Activated naive CD4-positive, alpha-beta T cell treated with Interleukin-2 at 50 U/mL for 16 hours (primary cell): Measurements from ENCODE around the gene MBTPS2.
"Not testable (repeated sequence)": the region's sequence is repeated elsewhere in the genome, so short reads cannot be mapped to it uniquely, and the experiment has no call there.

Experiments used
- DNase-seq: peaks from one replicate; pipeline ENCODE4 v3.0.0-alpha.2; 2020

Gene MBTPS2

DNA sequence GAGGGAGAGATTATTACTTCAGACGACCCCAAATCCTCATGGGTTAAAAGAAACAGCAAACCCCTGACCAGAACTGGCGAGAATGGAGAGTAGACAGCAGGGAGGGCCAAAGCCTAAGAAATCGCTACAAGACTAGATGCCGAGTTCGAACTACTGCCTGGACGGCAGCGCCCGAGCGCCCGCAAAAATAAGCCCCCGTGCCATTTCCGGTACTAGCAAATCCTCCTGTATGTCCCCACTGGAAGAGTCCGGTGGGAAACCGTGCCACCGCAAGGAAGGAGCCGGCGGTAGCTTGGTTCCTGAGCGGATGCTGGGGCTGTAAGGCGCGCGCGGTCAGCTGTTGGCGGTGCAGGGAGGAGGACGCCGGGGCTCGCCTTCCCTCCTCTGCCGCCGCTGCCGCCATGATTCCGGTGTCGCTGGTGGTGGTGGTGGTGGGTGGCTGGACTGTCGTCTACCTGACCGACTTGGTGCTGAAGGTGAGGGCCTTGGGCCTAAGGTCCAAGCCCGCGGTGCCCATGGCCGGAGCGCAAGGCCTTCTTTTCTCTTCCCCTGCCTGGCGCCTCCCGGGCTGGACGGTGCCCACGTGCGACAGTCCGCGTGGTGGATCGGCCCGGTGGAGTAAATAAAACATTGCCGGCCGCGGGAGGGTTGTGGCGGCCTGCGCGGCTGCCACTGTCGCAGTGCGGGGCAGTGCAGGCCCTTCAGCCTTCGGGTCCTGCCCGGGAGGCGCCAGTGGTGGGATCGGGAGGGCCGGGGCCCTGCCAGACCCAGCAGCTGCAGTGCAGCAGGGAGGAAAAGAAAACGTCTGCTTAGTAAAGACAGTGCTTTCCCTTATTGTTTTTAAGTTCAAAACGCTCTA lies at the start of gene MBTPS2:
MBTPS2 (plus strand) TSS at position 284 of the 859 bp plus-strand sequence; CDS start at position 402, 118 bp downstream.
- DNase-seq = peak; percentile 80

DNA sequence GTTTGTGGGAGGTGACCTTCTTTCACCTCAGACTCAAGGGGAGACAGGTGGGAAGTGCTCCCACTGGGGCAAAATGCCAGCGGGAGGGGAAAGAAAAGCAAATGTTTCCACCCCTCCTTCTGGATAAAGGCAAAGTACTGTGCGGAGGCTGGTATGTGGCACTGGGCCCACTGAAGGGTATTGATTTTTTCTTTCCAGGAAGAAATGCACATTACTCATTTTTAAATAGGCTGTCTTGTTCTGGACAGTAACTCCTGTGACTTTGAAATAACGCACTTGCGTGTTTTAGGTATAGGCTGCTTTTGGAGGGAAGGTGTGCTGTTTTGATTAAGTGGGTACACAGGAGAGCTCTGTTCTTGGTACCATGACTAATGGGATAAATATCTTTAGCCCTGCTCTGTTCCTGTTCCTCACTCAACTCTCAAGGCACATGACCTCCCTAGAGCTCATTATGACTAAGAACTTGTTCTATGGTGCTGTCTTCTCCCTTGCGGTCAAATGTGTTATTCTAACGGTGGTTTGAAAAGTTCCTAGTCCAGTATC lies 40.7 kb upstream of the MBTPS2 start:
- DNase-seq = no peak

DNA sequence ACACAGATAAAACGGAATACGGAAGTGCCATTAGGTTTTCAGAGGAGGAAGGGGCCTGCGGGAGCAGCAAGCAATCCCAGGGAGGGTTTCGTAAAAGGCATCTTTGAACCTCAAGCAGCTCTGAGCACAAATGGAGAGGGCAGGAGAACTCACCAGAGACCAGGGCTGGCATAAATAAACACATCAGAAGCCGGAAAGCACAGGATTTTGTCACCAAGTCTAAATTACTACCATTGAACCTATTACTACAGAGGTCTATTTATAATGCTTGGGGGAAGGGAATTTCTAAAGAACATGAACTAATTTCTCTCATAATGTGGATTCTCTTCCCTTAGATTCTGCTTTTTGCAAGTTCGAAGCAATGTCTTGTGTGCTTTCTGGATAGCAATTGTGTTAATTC lies 39.6 kb upstream of the MBTPS2 start:
- no peak for DNase-seq

DNA sequence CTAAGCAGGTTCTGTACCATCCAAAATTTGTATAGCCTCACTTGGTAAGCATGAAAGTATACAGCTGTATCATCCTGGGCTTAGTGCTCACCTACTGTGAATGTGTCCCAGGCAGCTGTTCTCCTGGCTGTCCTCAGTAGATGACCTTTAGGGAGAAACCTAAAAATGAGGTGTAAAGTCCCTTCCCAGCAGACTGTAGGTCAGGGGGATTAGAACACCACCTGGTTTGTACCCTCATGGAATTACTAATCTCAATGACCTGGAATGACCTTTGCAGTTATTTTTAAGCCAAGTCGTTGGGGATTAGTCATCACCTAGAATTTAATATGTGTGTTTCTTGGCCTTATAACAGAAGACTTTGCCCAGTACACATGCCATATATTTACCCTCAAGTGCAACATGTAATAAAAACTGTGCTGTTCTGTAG lies 39.1 kb upstream of the MBTPS2 start:
- no peak for DNase-seq

DNA sequence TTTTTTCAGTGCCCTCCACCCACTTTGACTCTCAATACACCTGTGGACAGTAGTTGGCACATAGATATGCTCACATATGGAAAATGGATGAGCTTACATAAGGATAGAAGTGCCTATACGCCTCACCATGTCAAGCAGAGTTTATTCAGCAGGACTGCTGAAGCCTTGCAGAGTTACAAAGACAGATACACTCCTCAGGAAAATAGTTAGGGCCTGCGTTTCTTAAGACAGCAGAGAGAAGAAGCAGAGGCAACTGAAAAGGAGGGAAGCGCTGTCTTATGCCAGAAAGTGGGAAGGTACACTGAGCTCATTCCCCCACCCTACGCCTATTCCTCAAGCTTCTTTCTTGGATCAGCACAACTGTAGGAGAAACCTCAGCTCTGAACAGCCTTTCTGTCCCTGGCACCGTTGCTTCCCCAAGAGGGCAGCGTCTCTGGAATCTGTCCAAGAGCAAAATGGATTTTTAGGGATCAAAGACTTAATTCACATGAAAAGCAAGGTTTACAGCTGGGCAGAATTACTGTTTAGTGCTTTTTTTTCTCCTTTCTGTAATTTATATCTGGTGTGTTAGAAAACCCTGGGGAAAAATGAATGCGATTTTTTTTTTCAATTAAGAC lies 37.3 kb upstream of the MBTPS2 start:
- DNase-seq = no peak

DNA sequence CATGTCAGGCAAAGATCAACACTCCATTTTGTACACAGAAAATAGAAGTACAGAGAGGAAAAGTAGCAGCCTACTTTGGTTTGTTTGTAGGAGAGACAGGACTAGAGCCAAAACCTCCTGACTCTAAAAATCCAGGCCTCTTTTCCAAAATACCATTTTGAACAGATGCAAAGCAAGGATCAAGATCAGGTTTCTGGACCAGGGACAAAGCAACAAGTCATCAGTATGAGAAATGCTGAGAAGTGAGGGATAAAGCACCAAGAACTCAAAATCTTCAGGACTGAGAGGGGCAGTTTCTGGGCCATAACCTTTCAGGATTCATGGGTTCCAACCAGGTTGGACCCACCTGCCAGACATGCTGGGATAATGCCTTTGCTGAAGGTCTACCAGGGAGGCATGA lies 36.6 kb upstream of the MBTPS2 start:
- no peak for DNase-seq

DNA sequence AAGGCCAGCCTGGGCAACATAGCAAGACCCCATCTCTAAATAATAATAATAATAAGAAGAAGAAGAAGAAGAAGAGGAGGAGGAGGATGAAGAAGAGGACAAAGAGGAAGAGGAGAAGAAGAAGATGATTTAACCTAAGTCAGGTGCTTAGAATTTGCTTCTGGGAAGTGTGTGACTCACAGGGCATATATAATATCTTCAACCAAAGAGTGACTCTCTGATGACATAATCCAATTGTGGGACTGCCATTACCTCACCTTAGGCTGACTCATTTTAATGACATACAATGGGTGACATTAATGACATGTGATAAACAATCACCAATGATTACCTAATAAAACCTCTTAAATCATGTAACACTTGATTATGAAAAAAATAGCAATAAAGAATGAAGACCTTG lies 32.7 kb upstream of the MBTPS2 start:
- no peak for DNase-seq

DNA sequence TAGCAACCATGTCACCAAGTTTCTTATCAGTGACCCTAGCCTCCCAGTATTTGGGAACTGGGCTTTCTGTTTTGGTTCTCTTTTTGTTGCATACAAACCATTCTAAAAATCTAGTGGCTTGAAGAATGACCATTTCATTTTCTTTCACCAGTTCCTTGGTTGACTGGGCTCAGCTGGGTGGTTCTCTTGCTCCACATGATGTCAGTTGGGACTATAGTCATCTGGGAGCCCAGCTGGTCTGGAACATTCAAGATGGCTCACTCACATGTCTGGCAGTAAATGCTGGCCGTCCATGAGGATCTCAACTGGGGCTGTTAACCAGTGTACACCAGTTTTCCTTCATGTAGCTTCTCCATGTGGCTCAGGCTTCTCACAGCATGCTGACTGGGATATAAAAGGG lies 27.6 kb upstream of the MBTPS2 start:
- no peak for DNase-seq

DNA sequence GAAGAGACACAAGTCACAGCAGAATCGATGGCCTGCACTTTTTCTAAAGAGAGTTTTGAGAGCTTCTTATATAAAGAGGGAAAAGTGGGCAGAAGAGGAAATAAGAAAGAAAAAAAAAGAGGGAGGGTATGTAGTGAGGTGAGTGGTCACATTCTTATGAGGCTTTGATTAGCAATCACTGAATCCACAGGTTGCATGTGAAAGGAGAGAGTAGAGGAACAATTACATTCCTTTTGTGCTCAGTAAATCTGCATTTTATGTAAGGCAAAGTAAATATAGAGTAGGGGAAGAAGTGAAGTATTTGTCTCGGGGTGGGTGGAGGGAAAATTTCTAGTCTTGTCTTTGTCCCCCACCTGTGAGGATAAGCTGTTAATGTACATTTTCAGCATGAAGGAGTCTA lies 26.8 kb upstream of the MBTPS2 start:
- no peak for DNase-seq

DNA sequence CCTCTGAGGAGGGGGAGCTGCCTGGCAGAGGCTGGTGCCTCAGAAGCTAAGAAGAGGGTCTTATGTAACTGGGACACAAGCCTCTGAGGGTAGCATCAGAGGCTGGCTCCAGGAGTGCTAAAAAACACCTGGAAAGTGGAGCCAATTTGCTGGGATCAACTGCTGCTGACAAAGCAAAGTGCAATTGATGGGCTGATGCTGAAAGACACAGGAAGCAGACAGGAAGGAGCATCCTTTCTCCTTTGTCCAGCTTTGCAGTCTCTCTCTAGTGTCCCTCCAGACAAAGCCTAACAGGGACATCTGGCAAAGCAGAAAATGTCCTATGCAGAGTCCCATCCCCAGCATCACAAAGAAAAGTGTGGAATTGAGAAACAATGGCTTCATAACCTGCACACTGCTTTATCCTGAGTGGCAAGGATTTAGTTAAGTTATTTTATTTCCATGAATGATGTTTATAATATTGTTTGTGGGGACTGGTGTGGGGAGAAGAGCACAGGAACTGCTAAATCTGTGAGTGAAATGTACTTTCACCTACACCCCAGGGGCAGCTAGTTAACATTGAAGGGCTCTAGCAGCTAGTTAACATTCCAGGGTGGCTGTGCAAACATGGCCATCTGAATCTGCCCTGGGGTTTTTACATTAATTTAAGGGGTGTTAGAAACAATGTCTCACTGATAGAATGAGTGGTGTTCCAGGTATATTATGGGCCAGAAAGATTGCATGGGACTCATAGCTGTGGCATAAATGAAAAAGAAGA lies 25.6 kb upstream of the MBTPS2 start:
- DNase-seq = no peak

DNA sequence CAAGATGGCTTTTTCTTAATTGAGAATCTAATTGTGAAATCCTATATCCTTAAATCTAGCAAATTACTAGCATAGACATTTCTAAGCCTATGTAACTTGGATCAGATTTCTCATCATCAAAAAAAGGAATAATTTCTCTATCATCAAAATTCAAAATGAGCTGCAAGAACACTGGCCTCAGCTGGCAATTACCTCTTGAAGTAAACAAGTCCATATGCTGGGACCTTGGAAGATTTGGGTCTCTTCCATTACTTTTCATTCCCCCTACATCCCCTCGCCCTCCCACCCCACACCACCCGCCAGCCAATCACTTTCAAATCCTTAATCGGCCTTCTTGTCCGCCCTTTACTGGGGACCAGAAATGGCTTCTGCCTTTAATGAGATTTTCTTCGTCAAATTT lies 23.3 kb upstream of the MBTPS2 start:
- DNase-seq = no peak

DNA sequence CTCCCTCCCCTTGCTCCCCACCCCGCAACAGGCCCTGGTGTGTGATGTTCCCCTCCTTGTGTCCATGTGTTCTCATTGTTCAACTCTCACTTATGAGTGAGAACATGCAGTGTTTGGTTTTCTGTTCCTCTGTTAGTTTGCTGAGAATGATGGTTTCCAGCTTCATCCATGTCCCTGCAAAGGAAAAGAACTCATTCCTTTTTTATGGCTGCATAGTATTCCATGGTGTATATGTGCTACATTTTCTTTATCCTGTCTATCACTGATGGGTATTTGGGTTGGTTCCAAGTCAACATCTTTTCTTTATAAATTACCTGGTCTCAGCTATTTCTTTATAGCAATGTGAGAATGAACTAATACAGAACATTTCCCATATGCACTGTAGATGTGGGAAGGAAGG lies 19.2 kb upstream of the MBTPS2 start:
- DNase-seq = not testable (repeated sequence)

DNA sequence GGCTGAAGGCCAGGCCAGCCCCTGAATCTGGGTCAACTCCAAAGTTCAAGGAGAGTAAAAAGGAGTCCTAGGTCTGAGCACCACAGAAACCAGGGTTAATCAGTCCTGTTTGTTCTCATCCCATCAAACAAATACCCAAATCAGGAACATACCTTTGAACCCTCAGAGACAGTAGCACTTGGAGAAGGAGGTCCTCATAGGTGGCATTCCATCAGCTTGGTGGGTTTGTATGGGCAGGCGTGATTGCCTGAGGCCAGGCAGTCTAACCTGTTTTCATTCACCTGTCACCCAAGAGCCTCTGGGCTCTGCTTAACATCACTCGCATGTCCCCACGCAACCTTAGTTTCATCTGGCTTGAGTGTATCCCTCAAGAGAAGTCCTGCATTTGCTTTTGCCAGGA lies 17.5 kb upstream of the MBTPS2 start:
- DNase-seq = no peak

DNA sequence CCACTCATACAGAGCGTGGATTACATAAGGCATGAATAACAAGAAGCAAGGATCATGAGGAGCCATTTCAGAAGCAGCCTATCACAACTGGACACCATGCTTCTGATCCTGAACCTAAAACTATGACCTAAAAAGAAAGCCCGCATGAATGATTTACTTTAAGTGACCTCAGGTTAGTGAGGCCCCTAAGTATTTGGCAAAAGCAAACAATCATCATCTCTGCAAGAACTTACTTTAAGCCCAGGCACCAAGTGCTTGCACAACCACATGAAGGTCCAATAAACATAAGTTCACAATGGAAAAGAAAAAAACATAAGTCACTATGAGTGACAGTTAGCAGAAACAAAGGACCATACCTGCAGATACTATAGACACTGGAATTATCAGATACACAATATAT lies 7.9 kb upstream of the MBTPS2 start:
- DNase-seq = no peak

DNA sequence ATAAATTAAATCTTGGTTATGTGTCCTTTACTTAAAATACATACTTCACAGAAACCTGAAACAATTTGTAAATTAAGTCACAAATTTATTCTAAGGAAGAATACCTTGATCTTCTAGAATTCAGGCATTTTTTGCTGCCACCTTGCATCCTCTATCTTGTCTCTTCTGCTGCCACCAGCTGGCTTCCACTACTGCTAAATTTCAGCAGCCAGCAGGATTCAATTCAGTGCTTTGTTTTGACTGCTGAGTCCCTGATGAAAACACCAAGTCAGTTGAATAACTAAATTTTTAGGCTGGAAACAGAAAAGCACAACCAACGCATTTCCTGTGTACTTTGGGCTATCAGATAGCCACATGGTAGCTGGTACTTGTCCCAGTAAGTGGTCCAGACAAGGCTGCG lies 2.4 kb upstream of the MBTPS2 start:
- DNase-seq = no peak

DNA sequence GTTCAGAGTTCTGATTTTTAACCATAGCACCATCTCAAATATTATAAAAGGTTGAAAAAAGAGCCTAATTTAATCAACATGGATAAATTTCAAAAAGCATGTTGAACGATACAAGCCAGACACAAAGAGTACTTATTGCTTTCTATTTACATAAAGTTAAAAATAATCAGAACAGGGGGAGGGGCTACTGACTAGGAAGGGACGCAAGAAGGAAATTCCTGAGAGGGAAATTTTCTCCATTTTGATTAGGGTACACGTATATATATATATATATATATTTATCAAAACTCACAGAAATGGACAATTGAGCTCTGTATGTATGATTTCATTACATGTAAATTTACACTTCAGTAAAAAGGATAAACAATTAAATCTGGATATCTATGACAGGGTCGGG lies 482 bp upstream of the MBTPS2 start:
- DNase-seq = no peak

DNA sequence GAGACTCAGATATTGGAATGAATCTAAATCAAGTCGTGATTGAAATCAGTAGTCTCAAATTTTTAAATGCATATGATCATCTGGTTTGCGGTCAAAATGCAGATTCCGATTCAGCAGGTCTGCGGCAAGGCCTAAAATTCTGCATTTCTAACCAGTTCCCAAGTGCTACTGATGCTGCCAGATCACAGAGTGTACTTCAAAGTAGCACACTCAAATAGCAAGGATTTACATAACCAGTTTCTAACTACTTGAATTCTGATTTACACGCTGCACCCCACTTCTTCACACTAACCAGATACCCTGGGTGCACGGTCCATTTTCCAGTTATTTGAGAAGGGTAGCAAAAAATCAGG lies 752 bp downstream of the MBTPS2 start:
- DNase-seq = peak; percentile 18

DNA sequence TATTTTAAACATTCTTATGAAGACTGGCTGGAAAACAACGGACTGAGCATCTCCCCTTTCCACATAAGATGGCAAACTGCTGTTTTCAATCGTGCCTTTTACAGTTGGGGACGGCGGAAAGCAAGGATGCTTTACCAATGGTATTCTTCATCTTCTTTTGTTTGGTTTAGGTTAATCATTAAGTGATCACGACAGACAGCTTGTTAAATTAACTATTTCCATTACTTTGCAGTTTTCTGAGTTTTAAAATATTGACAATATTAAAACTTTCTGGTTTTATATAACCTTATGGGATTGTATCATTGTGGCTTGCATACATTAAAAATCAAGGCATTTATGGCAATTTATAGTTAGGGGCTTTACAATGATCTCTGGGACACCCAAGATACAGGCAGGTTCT lies 3.8 kb downstream of the MBTPS2 start:
- no peak for DNase-seq

DNA sequence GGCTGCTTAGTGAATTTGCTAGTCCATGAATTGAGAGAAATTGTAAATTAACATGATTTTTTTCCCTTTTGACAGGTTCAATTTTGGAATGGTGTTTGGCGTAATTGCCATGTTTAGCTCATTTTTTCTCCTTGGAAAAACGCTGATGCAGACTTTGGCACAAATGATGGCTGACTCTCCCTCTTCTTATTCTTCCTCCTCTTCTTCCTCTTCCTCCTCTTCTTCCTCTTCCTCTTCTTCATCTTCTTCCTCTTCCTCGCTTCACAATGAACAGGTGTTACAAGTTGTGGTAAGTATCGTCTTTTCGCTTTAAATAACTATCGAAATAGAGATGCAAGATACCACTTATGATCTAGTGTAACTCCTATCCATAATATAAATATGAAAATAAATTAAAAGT lies 5.7 kb downstream of the MBTPS2 start:
- DNase-seq = no peak

DNA sequence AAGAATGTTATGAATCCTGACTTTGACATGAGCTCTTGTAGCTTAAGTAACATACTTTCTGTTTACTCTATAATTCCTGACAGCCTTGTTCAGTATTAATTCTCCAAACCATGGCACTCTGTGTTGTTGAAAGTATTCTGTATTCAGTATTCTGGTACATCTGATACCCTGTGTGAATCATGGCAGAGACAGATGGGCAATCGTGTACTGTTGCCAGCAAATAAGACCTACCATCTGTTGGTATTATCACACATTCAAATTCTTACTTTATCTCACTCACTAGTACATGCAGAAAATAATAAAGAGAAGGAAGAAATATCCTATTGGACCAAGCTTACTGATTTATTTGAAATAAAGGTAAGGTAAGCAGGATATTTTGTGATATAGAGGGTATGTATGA lies 7.9 kb downstream of the MBTPS2 start:
- DNase-seq = no peak

DNA sequence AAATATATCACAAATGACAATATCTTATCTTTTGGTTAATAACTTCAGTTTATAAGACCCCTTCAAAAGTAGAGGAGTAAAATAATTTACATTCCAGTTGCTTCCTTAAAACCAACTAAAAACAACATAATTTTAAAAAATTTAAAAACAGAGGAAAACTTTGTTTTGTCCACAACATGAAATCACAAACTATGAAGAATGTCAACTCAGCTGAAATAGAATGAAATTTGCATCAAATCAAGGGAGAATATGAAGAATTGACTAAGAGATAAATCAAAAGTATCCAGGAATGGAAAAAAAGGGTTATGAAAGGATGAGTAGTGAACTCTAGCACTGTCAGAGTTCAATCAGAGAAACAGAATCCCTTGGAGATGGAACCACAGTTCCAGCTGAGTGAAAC lies 14.2 kb downstream of the MBTPS2 start:
- DNase-seq = no peak

DNA sequence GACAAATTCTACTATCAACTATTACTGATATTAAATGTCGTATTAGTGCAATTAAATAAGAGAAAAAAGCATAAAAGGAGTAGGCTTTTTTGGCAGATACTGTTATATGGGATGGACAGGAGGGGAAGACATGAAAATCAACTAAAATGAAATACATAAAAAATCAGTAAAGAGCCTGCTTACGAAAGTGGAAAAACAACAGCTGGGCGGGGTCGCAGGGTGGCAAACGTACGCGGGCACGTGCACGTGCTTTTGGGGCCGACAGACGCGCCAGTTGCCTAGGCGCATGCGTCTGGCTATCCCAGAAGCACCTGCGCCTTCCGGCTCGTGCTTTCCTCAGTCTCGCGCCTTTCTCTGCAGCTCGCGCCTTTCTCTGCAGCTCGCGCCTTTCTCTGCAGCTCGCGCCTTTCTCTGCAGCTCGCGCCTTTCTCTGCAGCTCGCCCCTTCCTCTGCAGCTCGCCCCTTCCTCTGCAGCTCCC lies 16.6 kb downstream of the MBTPS2 start, which contains the start of gene YY2:
YY2 (plus strand) TSS at position 51 of the 479 bp plus-strand sequence. CDS start 498 bp downstream, outside the sequence.
- no peak for DNase-seq

DNA sequence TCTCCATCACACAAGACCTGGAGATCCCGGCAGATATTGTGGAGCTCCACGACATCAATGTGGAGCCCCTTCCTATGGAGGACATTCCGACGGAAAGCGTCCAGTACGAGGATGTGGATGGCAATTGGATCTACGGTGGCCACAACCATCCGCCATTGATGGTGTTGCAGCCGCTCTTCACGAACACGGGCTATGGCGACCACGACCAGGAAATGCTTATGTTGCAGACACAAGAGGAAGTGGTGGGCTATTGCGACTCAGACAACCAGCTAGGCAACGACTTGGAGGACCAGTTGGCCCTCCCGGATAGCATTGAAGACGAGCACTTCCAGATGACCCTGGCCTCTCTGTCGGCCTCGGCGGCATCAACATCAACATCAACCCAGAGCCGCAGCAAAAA lies 17.1 kb downstream of the MBTPS2 start:
- DNase-seq = no peak
